ENCODE measurements around the gene DCHS2. TPM values are rescaled to one million over a fixed set of nuclear protein-coding genes. Genes with fewer than 3 reads are reported as not detected.

The DCHS2 gene
- total RNA-seq, 5 donors from 2014 or later (not counting 1 experiment from before 2014, with no cell fraction given), result 0.09 to 0.44 (median 0.13) TPM; not detected in 2

GRCh38 chr4:154341448-154341847 is 150.2 kb downstream of the DCHS2 start:
- Mint-ChIP-seq H3K9me3 (no peaks in the 10 kb centered on the region), H3K27me3 (peaks cover 9 to 11% of the 10 kb centered on the region in 2 donors), H3K4me3 (no peak overlapping the region), H3K4me1 (no peaks in the 10 kb centered on the region), H3K27ac (no peak overlapping the region), H3K36me3 (no peaks in the 10 kb centered on the region)
- H3K27me3 ChIP-seq (replicated peaks in 1 of 2; ENCODE audit: control insufficient read depth in 2 of 2, extremely low read depth in 1 of 2, insufficient read depth in 2 of 2, low read length in 1 of 2), result peaks cover 0 to 3% of the 10 kb centered on the region in 2 experiments
- H3K4me3 ChIP-seq (ENCODE audit: control insufficient read depth in 1 of 2, extremely low read depth in 1 of 2, low read length in 1 of 2), result no peak overlapping the region
- no peaks in the 10 kb centered on the region for H3K4me1 ChIP-seq (ENCODE audit: control insufficient read depth in 1 of 2, extremely low read depth in 1 of 2, insufficient read depth in 2 of 2, low read length in 2 of 2)
- no peak overlapping the region for H3K27ac ChIP-seq (ENCODE audit: low read length)
- no peaks in the 10 kb centered on the region for H3K36me3 ChIP-seq (ENCODE audit: control insufficient read depth in 2 of 2, extremely low read depth in 1 of 2, insufficient read depth in 1 of 2, low read length in 1 of 2)
- no peak for DNase-seq
- no peaks in the 10 kb centered on the region for H3K9me3 ChIP-seq
- POLR2A ChIA-PET, result no interaction called here
- no CpG with 5 or more reads among the region's 3 CpGs for WGBS (ENCODE audit: insufficient coverage)
- no peak for ATAC-seq (replicated peaks in 1 of 4)
- CTCF ChIA-PET, result no interaction called here

- Mint-ChIP-seq H3K4me3 (no peak overlapping the region), H3K36me3 (no peaks in the 10 kb centered on the region), H3K27me3 (peaks cover 8 to 25% of the 10 kb centered on the region in 2 donors), H3K27ac (no peak overlapping the region), H3K4me1 (peaks cover 13 to 14% (median 13%) of the 10 kb centered on the region in 3 donors), H3K9me3 (no peaks in the 10 kb centered on the region)
- no peak overlapping the region for H3K27ac ChIP-seq (ENCODE audit: low read length)
- WGBS (ENCODE audit: insufficient coverage), result no CpG with 5 or more reads among the region's 2 CpGs
- H3K36me3 ChIP-seq (ENCODE audit: control insufficient read depth in 2 of 2, extremely low read depth in 1 of 2, insufficient read depth in 1 of 2, low read length in 1 of 2), result no peaks in the 10 kb centered on the region
- no peak for DNase-seq
- ATAC-seq (replicated peaks in 1 of 4), result no peak
- H3K9me3 ChIP-seq, result no peaks in the 10 kb centered on the region
- H3K4me3 ChIP-seq (ENCODE audit: control insufficient read depth in 1 of 2, extremely low read depth in 1 of 2, low read length in 1 of 2), result no peak overlapping the region
- ChIA-PET CTCF (no interaction called here), POLR2A (no interaction called here)
- H3K27me3 ChIP-seq (replicated peaks in 1 of 2; ENCODE audit: control insufficient read depth in 2 of 2, extremely low read depth in 1 of 2, insufficient read depth in 2 of 2, low read length in 1 of 2), result peaks cover 3 to 14% of the 10 kb centered on the region in 2 experiments
- peaks cover 0 to 6% of the 10 kb centered on the region in 2 experiments for H3K4me1 ChIP-seq (ENCODE audit: control insufficient read depth in 1 of 2, extremely low read depth in 1 of 2, insufficient read depth in 2 of 2, low read length in 2 of 2)
These were observed 156.0 kb downstream of the DCHS2 start for GRCh38 chr4:154335588-154335987.

DNA sequence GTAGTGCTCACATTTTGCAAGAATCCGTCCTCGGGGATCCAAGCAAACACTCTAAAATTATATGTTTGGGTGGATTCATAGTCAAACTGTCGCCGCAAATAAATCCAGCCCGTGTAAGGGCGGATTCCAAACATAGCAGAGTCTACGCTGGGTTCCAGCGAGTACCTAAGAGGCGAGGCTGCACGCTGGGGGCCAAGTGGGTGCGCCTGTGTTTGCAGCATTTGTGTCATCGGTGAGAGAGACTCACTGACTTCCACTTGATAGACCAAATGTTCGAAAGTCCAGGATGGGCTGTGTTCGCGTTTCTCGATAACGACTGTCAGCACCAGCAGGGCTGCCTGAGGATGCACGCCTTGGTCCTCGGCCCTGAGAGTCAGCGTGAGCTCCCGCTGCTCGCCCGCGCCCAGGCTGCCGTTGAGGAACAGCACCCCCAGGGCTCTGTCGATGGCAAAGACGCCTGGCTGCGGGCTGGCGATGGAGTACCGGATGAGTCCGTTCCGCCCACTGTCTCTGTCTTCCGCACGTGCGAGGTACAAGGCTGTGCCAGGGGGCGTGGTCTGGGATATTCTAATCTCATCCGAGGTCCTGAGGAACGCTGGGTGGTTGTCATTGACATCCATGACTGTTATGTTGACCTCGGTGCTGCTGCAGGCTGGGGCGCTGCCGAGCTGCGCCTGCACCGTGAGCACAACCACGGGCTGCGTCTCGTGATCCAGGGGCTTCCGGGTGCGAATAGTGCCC is 158.7 kb downstream of the DCHS2 start:
- Mint-ChIP-seq H3K27me3 (peaks cover 19 to 29% of the 10 kb centered on the region in 2 donors), H3K27ac (peak overlapping the region in 1 of 2 donors; percentile 50), H3K4me3 (peak overlapping the region; percentile 71 to 82 (median 76)), H3K36me3 (no peaks in the 10 kb centered on the region), H3K9me3 (no peaks in the 10 kb centered on the region), H3K4me1 (peaks cover 13 to 14% (median 13%) of the 10 kb centered on the region in 3 donors)
- H3K4me3 ChIP-seq (ENCODE audit: control insufficient read depth in 1 of 2, extremely low read depth in 1 of 2, low read length in 1 of 2), result peak overlapping the region; percentile 29 to 75
- H3K4me1 ChIP-seq (ENCODE audit: control insufficient read depth in 1 of 2, extremely low read depth in 1 of 2, insufficient read depth in 2 of 2, low read length in 2 of 2), result peaks cover 0 to 6% of the 10 kb centered on the region in 2 experiments
- peaks cover 5 to 14% of the 10 kb centered on the region in 2 experiments for H3K27me3 ChIP-seq (replicated peaks in 1 of 2; ENCODE audit: control insufficient read depth in 2 of 2, extremely low read depth in 1 of 2, insufficient read depth in 2 of 2, low read length in 1 of 2)
- peak; percentile 78 to 90 (median 86) for ATAC-seq (replicated peaks in 1 of 4)
- no peaks in the 10 kb centered on the region for H3K9me3 ChIP-seq
- H3K36me3 ChIP-seq (ENCODE audit: control insufficient read depth in 2 of 2, extremely low read depth in 1 of 2, insufficient read depth in 1 of 2, low read length in 1 of 2), result no peaks in the 10 kb centered on the region
- DNase-seq, result peak; percentile 14 to 66 (median 43)
- ChIA-PET POLR2A (no interaction called here), CTCF (no interaction called here)
- WGBS (ENCODE audit: insufficient coverage), result 5% methylated on average over 46 of the region's 48 CpGs
- H3K27ac ChIP-seq (ENCODE audit: low read length), result no peak overlapping the region

GRCh38 chr4:154329939-154330338 is 161.7 kb downstream of the DCHS2 start:
- CTCF ChIA-PET, result interaction anchor here in 1 of 2 donors (1.0 kb wide), 1 partner anchor 177 kb away, joined by 4 read pairs; no protein-coding TSS in a partner anchor
- POLR2A ChIA-PET, result no interaction called here
- Histone ChIP-seq H3K4me1 (ENCODE audit: control insufficient read depth in 1 of 2, extremely low read depth in 1 of 2, insufficient read depth in 2 of 2, low read length in 2 of 2) (peaks cover 0 to 6% of the 10 kb centered on the region in 2 experiments), H3K36me3 (ENCODE audit: control insufficient read depth in 2 of 2, extremely low read depth in 1 of 2, insufficient read depth in 1 of 2, low read length in 1 of 2) (no peaks in the 10 kb centered on the region), H3K27ac (ENCODE audit: low read length) (no peak overlapping the region), H3K9me3 (no peaks in the 10 kb centered on the region), H3K27me3 (replicated peaks in 1 of 2; ENCODE audit: control insufficient read depth in 2 of 2, extremely low read depth in 1 of 2, insufficient read depth in 2 of 2, low read length in 1 of 2) (peaks cover 5 to 14% of the 10 kb centered on the region in 2 experiments), H3K4me3 (ENCODE audit: control insufficient read depth in 1 of 2, extremely low read depth in 1 of 2, low read length in 1 of 2) (no peak overlapping the region)
- ATAC-seq (replicated peaks in 1 of 4), result no peak
- Mint-ChIP-seq H3K9me3 (peaks cover 0 to 3% (median 0%) of the 10 kb centered on the region in 3 donors), H3K27ac (no peak overlapping the region), H3K36me3 (no peaks in the 10 kb centered on the region), H3K27me3 (peaks cover 18 to 34% of the 10 kb centered on the region in 2 donors), H3K4me1 (peaks cover 13 to 14% (median 13%) of the 10 kb centered on the region in 3 donors), H3K4me3 (no peak overlapping the region)
- WGBS (ENCODE audit: insufficient coverage), result no CpG with 5 or more reads among the region's 3 CpGs
- DNase-seq, result no peak

DNA sequence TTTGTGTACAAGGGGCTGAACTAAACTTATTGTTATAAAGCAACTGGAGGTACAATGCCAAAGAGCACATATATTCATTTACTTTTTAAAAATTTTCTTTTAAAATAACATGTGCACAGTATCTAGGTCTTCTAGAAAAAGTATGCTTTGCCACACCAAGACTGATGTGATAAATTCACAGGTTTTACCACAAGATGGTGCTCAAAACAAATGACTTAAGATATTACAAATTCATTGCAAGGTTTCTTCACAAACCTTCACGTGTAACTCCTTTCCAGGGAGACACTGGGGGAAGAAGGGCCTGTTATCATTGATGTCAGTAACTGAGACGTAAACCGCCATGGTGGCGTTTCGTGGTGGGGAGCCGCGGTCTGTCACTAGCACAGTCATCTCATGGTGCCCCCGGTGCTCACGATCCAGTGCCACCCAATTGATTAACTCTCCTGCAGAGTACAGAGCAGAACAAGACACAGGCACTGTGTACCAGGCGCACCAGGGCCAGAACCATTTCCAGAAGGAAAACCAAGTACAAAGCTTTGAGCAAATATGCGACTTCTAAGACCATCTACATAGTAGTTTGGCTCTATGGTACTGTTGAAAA is 162.2 kb downstream of the DCHS2 start:
- Histone ChIP-seq H3K9me3 (no peaks in the 10 kb centered on the region), H3K36me3 (ENCODE audit: control insufficient read depth in 2 of 2, extremely low read depth in 1 of 2, insufficient read depth in 1 of 2, low read length in 1 of 2) (no peaks in the 10 kb centered on the region), H3K4me1 (ENCODE audit: control insufficient read depth in 1 of 2, extremely low read depth in 1 of 2, insufficient read depth in 2 of 2, low read length in 2 of 2) (peaks cover 0 to 6% of the 10 kb centered on the region in 2 experiments), H3K4me3 (ENCODE audit: control insufficient read depth in 1 of 2, extremely low read depth in 1 of 2, low read length in 1 of 2) (no peak overlapping the region), H3K27ac (ENCODE audit: low read length) (no peak overlapping the region), H3K27me3 (replicated peaks in 1 of 2; ENCODE audit: control insufficient read depth in 2 of 2, extremely low read depth in 1 of 2, insufficient read depth in 2 of 2, low read length in 1 of 2) (peaks cover 5 to 14% of the 10 kb centered on the region in 2 experiments)
- Mint-ChIP-seq H3K27ac (no peak overlapping the region), H3K4me3 (no peak overlapping the region), H3K4me1 (peaks cover 13 to 14% (median 13%) of the 10 kb centered on the region in 3 donors), H3K27me3 (peaks cover 20 to 34% of the 10 kb centered on the region in 2 donors), H3K9me3 (peaks cover 0 to 3% (median 0%) of the 10 kb centered on the region in 3 donors), H3K36me3 (no peaks in the 10 kb centered on the region)
- ChIA-PET CTCF (no interaction called here), POLR2A (no interaction called here)
- ATAC-seq (replicated peaks in 1 of 4), result no peak
- 74% methylated on average over 10 of the region's 11 CpGs for WGBS (ENCODE audit: insufficient coverage)
- DNase-seq, result peak in 1 of 35 experiments; percentile 18

DNA sequence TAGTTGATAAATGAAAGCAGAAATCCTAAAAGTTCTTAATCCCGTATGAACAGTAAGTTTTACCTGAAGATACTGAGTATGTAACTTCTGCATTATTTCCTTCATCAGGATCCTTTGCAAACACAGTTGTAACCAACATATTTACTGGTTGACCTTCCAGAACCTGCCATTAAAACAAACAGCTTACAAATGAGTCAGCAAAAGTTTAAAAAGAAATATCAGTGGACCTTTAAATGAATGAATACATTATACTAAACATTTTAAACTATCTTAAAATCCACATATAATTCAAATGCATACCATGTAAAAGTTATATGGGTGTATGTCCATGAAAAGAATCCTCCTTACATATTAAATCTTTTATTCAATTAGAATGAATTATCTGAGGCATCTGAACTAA is 163.6 kb downstream of the DCHS2 start:
- Mint-ChIP-seq H3K4me3 (no peak overlapping the region), H3K27ac (no peak overlapping the region), H3K36me3 (no peaks in the 10 kb centered on the region), H3K9me3 (peaks cover 0 to 3% (median 0%) of the 10 kb centered on the region in 3 donors), H3K27me3 (peaks cover 25 to 38% of the 10 kb centered on the region in 2 donors), H3K4me1 (peaks cover 7 to 9% (median 8%) of the 10 kb centered on the region in 3 donors)
- H3K27ac ChIP-seq (ENCODE audit: low read length), result no peak overlapping the region
- no CpG with 5 or more reads among the region's 1 CpG for WGBS (ENCODE audit: insufficient coverage)
- H3K9me3 ChIP-seq, result no peaks in the 10 kb centered on the region
- H3K36me3 ChIP-seq (ENCODE audit: control insufficient read depth in 2 of 2, extremely low read depth in 1 of 2, insufficient read depth in 1 of 2, low read length in 1 of 2), result no peaks in the 10 kb centered on the region
- DNase-seq, result no peak
- H3K27me3 ChIP-seq (replicated peaks in 1 of 2; ENCODE audit: control insufficient read depth in 2 of 2, extremely low read depth in 1 of 2, insufficient read depth in 2 of 2, low read length in 1 of 2), result peaks cover 5 to 12% of the 10 kb centered on the region in 2 experiments
- CTCF ChIA-PET, result interaction anchor here in 1 of 2 donors (0.5 kb wide), 1 partner anchor 542 kb away, joined by 4 read pairs; no protein-coding TSS in a partner anchor
- H3K4me3 ChIP-seq (ENCODE audit: control insufficient read depth in 1 of 2, extremely low read depth in 1 of 2, low read length in 1 of 2), result no peak overlapping the region
- POLR2A ChIA-PET, result no interaction called here
- no peak for ATAC-seq (replicated peaks in 1 of 4)
- H3K4me1 ChIP-seq (ENCODE audit: control insufficient read depth in 1 of 2, extremely low read depth in 1 of 2, insufficient read depth in 2 of 2, low read length in 2 of 2), result peaks cover 0 to 6% of the 10 kb centered on the region in 2 experiments
